Choroid plexus epithelial cell (primary cell): ENCODE results near the gene SREBF1.

Source experiments
- DNase-seq: peaks from one replicate; pipeline ENCODE4 v3.0.0-alpha.2; 2010; ENCODE audit warnings: low read depth
- H3K4me3 ChIP-seq: 2 replicates; pipeline ENCODE4 v1.5.1; 2011; ENCODE audit warnings: low read depth, mild to moderate bottlenecking, control low read depth, low read length, moderate library complexity
- CTCF ChIP-seq: conservative IDR thresholded peaks from 2 replicates; pipeline ENCODE4 v1.5.1; 2011; ENCODE audit warnings: low read depth, mild to moderate bottlenecking, control low read depth, inconsistent platforms, low read length, moderate library complexity

The SREBF1 gene

GRCh38 chr17:17794382-17794781 lies 42.4 kb downstream of the SREBF1 start:
- no peak overlapping the region for H3K4me3 ChIP-seq
- no peak for DNase-seq
- no peak for TF ChIP-seq CTCF

- no peak overlapping the region for H3K4me3 ChIP-seq
- TF ChIP-seq CTCF = no peak
- DNase-seq = no peak
Observed at GRCh38 chr17:17793378-17794214, 43.2 kb downstream of the SREBF1 start.

GRCh38 chr17:17792551-17793377 lies 44.0 kb downstream of the SREBF1 start:
- peak; percentile 81 for DNase-seq
- TF ChIP-seq CTCF = no peak

GRCh38 chr17:17792037-17792550 lies 44.7 kb downstream of the SREBF1 start:
- no peak for TF ChIP-seq CTCF
- H3K4me3 ChIP-seq = no peak overlapping the region
- DNase-seq = no peak

More at GRCh38 chr17:17792551-17793377, 44.0 kb downstream of the SREBF1 start:
- H3K4me3 ChIP-seq = no peak overlapping the region

- DNase-seq = no peak
Observed at GRCh38 chr17:17790637-17791464, 45.9 kb downstream of the SREBF1 start.

More at GRCh38 chr17:17790637-17791464, 45.9 kb downstream of the SREBF1 start:
- no peak for TF ChIP-seq CTCF
- H3K4me3 ChIP-seq = no peak overlapping the region
